Measurements from ENCODE around the gene M1AP. TPM values are rescaled to one million over a fixed set of nuclear protein-coding genes. Genes with fewer than 3 reads are reported as not detected.

M1AP gene
- total and polyA plus RNA-seq, 2 experiments from 2014 or later = not detected

GRCh38 chr2:74596584-74596983 is 51.5 kb downstream of the M1AP start:
- H3K27ac ChIP-seq = no peak overlapping the region
- DNase-seq (ENCODE audit: low read depth in 1 of 2, low spot score in 1 of 2) = no peak
- peaks cover 60% of the 10 kb centered on the region for H3K27me3 ChIP-seq
- H3K4me1 ChIP-seq (ENCODE audit: low read depth) = no peaks in the 10 kb centered on the region
- no peaks in the 10 kb centered on the region for H3K36me3 ChIP-seq
- no peak for TF ChIP-seq CTCF (IDR thresholded peaks at IDR 0.05; ENCODE audit: low read depth, low read length)
- H3K9me3 ChIP-seq (ENCODE audit: low read depth) = no peaks in the 10 kb centered on the region
- no peak overlapping the region for H3K4me3 ChIP-seq

GRCh38 chr2:74593826-74594772 is 54.0 kb downstream of the M1AP start:
- no peak for DNase-seq (ENCODE audit: low read depth in 1 of 2, low spot score in 1 of 2)
- Histone ChIP-seq H3K27ac (no peak overlapping the region), H3K36me3 (no peaks in the 10 kb centered on the region), H3K9me3 (ENCODE audit: low read depth) (no peaks in the 10 kb centered on the region), H3K4me1 (ENCODE audit: low read depth) (no peaks in the 10 kb centered on the region), H3K4me3 (no peak overlapping the region), H3K27me3 (peaks cover 66% of the 10 kb centered on the region)
- no peak for TF ChIP-seq CTCF (IDR thresholded peaks at IDR 0.05; ENCODE audit: low read depth, low read length)

- Histone ChIP-seq H3K36me3 (no peaks in the 10 kb centered on the region), H3K27ac (no peak overlapping the region), H3K4me1 (ENCODE audit: low read depth) (no peaks in the 10 kb centered on the region), H3K9me3 (ENCODE audit: low read depth) (no peaks in the 10 kb centered on the region), H3K27me3 (peaks cover 49% of the 10 kb centered on the region), H3K4me3 (no peak overlapping the region)
- TF ChIP-seq CTCF (IDR thresholded peaks at IDR 0.05; ENCODE audit: low read depth, low read length) = no peak
- no peak for DNase-seq (ENCODE audit: low read depth in 1 of 2, low spot score in 1 of 2)
These were observed 59.5 kb downstream of the M1AP start for GRCh38 chr2:74588664-74589063.

- no peaks in the 10 kb centered on the region for H3K36me3 ChIP-seq
- TF ChIP-seq CTCF (IDR thresholded peaks at IDR 0.05; ENCODE audit: low read depth, low read length) = peak; percentile 73
These were observed 60.4 kb downstream of the M1AP start for GRCh38 chr2:74587664-74588277.

GRCh38 chr2:74585406-74586185 is 62.5 kb downstream of the M1AP start:
- H3K9me3 ChIP-seq (ENCODE audit: low read depth) = no peaks in the 10 kb centered on the region
- no peak overlapping the region for H3K4me3 ChIP-seq
- H3K4me1 ChIP-seq (ENCODE audit: low read depth) = no peaks in the 10 kb centered on the region
- no peak overlapping the region for H3K27ac ChIP-seq
- peak in 1 of 2 donors; percentile 33 for DNase-seq (ENCODE audit: low read depth in 1 of 2, low spot score in 1 of 2)
- H3K27me3 ChIP-seq = peaks cover 18% of the 10 kb centered on the region
- TF ChIP-seq CTCF (IDR thresholded peaks at IDR 0.05; ENCODE audit: low read depth, low read length) = peak; percentile 13
- no peaks in the 10 kb centered on the region for H3K36me3 ChIP-seq

More at GRCh38 chr2:74587664-74588277, 60.4 kb downstream of the M1AP start:
- Histone ChIP-seq H3K27ac (no peak overlapping the region), H3K4me1 (ENCODE audit: low read depth) (no peaks in the 10 kb centered on the region), H3K27me3 (peaks cover 40% of the 10 kb centered on the region), H3K4me3 (no peak overlapping the region), H3K9me3 (ENCODE audit: low read depth) (no peaks in the 10 kb centered on the region)
- DNase-seq (ENCODE audit: low read depth in 1 of 2, low spot score in 1 of 2) = peak; percentile 78 to 85
